Uterus (tissue), 4 donors: ENCODE results near the gene WASF1. TPM values are rescaled to one million over a fixed set of nuclear protein-coding genes. Genes with fewer than 3 reads are reported as not detected.
A peak's percentile ranks its signal among the peaks of the same experiment; 100 is the strongest.

Experiments
- DNase-seq, 2 donors: peaks; one replicate each; pipeline ENCODE4 v3.0.0-alpha.2; 2019 to 2020
- H3K27ac ChIP-seq, 2 donors: fragments of 200-600 bp; sonication (generic); 1 replicate in 1 of 2; 2 replicates in 1 of 2; pipeline ENCODE4 v1.5.1; 2016 to 2018
- H3K27me3 ChIP-seq, 2 donors: fragments of 200-600 bp; sonication (generic); one replicate each; pipeline ENCODE4 v1.5.1; 2018 to 2019; ENCODE audit warnings: control low read depth in 1 of 2
- H3K36me3 ChIP-seq, 2 donors: fragments of 200-600 bp; sonication (generic); one replicate each; pipeline ENCODE4 v1.5.1; 2019; ENCODE audit warnings: control low read depth in 1 of 2
- H3K4me1 ChIP-seq, 2 donors: fragments of 200-600 bp; sonication (generic); one replicate each; pipeline ENCODE4 v1.5.1; 2018 to 2019; ENCODE audit warnings: control low read depth in 1 of 2
- H3K4me3 ChIP-seq, 2 donors: fragments of 200-600 bp; sonication (generic); 1 replicate in 1 of 2; 2 replicates in 1 of 2; pipeline ENCODE4 v1.5.1; 2018 to 2019; ENCODE audit warnings: mild to moderate bottlenecking in 1 of 2
- H3K9me3 ChIP-seq, 2 donors: fragments of 200-600 bp; sonication (generic); one replicate each; pipeline ENCODE4 v1.5.1; 2019; ENCODE audit warnings: control low read depth in 1 of 2
- POLR2A ChIP-seq, 2 donors: fragments of 450-650 bp; IDR thresholded peaks; one replicate each; pipeline ENCODE4 v1.6.1; 2016; ENCODE audit warnings: antibody characterized with exemption in 2 of 2, mild to moderate bottlenecking in 1 of 2, moderate library complexity in 1 of 2
- intact Hi-C: fragments of 100-400 bp; cut with DNase I; formaldehyde crosslinking; loops from one replicate; pipeline ENCODE4 v1.15.1; 2023; ENCODE audit warnings: low total_unique reads
- total RNA-seq, 4 donors: library from RNA; depleted of rRNA in 3 of 4; stranded (reverse); fragments of >200 nt in 3 of 4; gene quantifications; one replicate each; pipeline versions ENCODE4 v1.1.0 to v1.2.4, GENCODE V29; 2014 to 2023
- TF ChIP-seq, protein P1 (sequence below), 4 experiments: fragments of 200-600 bp in 2 of 4; fragments of 450-650 bp in 2 of 4; sonication (generic) in 2 of 4; IDR thresholded peaks; one replicate each; pipeline ENCODE4 v1.5.1; 2016 to 2019; ENCODE audit warnings: antibody characterized with exemption in 4 of 4, mild to moderate bottlenecking in 2 of 4, moderate library complexity in 1 of 4
- donor health status: DM: yes; HTN: yes; CAD: no.

Gene WASF1
- total RNA-seq, 4 donors from 2014 or later, result 5.9 to 27.3 (median 17.2) TPM

DNA sequence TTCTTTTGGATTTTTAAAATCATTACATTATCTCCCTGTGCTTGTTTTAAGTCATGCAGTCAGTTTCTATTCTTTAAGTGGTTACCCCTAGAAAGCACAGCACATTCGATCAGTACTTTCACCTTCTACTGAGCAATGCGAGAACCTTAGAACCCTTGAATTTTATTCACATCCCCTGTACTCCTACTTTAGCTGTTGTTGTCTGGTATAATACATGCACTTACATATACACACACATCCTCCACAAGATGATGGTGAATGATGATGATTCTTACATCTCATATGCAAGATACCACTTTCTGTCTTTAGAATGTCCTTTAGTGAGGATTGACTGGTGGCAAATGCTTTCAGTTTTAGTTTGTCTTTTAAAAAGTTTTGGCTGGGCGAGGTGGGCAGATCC, 6.4 kb upstream of the WASF1 start:
- no peaks in the 10 kb centered on the region for H3K9me3 ChIP-seq
- no peaks in the 10 kb centered on the region for H3K27me3 ChIP-seq
- peaks cover 4 to 14% of the 10 kb centered on the region in 2 donors for H3K4me1 ChIP-seq
- intact Hi-C loops, result no loop called here
- no peaks in the 10 kb centered on the region for H3K36me3 ChIP-seq
- no peak for TF ChIP-seq POLR2A (IDR thresholded peaks at IDR 0.05)
- TF ChIP-seq, protein P1, sequence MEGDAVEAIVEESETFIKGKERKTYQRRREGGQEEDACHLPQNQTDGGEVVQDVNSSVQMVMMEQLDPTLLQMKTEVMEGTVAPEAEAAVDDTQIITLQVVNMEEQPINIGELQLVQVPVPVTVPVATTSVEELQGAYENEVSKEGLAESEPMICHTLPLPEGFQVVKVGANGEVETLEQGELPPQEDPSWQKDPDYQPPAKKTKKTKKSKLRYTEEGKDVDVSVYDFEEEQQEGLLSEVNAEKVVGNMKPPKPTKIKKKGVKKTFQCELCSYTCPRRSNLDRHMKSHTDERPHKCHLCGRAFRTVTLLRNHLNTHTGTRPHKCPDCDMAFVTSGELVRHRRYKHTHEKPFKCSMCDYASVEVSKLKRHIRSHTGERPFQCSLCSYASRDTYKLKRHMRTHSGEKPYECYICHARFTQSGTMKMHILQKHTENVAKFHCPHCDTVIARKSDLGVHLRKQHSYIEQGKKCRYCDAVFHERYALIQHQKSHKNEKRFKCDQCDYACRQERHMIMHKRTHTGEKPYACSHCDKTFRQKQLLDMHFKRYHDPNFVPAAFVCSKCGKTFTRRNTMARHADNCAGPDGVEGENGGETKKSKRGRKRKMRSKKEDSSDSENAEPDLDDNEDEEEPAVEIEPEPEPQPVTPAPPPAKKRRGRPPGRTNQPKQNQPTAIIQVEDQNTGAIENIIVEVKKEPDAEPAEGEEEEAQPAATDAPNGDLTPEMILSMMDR (IDR thresholded peaks at IDR 0.05), result no peak
- no peak overlapping the region for H3K4me3 ChIP-seq
- no peak overlapping the region for H3K27ac ChIP-seq
- DNase-seq, result no peak

- intact Hi-C loops, result no loop called here
- H3K27ac ChIP-seq, result no peak overlapping the region
- TF ChIP-seq POLR2A (IDR thresholded peaks at IDR 0.05), result no peak
- TF ChIP-seq, protein P1 (IDR thresholded peaks at IDR 0.05), result no peak
- no peaks in the 10 kb centered on the region for H3K36me3 ChIP-seq
- H3K27me3 ChIP-seq, result no peaks in the 10 kb centered on the region
- no peak for DNase-seq
- no peak overlapping the region for H3K4me3 ChIP-seq
- H3K4me1 ChIP-seq, result peaks cover 4 to 15% of the 10 kb centered on the region in 2 donors
- H3K9me3 ChIP-seq, result no peaks in the 10 kb centered on the region
These were observed 3.9 kb upstream of the WASF1 start for GRCh38 chr6:110183292-110183885.

GRCh38 chr6:110181131-110182030, 1.9 kb upstream of the WASF1 start:
- intact Hi-C loops, result no loop called here
- Histone ChIP-seq H3K36me3 (no peaks in the 10 kb centered on the region), H3K27ac (peak overlapping the region in 1 of 2 donors; percentile 92), H3K9me3 (no peaks in the 10 kb centered on the region), H3K4me3 (peak overlapping the region; percentile 74 to 89), H3K27me3 (no peaks in the 10 kb centered on the region), H3K4me1 (peaks cover 11 to 15% of the 10 kb centered on the region in 2 donors)
- TF ChIP-seq, protein P1 (IDR thresholded peaks at IDR 0.05), result no peak
- TF ChIP-seq POLR2A (IDR thresholded peaks at IDR 0.05), result no peak
- DNase-seq, result no peak

DNA sequence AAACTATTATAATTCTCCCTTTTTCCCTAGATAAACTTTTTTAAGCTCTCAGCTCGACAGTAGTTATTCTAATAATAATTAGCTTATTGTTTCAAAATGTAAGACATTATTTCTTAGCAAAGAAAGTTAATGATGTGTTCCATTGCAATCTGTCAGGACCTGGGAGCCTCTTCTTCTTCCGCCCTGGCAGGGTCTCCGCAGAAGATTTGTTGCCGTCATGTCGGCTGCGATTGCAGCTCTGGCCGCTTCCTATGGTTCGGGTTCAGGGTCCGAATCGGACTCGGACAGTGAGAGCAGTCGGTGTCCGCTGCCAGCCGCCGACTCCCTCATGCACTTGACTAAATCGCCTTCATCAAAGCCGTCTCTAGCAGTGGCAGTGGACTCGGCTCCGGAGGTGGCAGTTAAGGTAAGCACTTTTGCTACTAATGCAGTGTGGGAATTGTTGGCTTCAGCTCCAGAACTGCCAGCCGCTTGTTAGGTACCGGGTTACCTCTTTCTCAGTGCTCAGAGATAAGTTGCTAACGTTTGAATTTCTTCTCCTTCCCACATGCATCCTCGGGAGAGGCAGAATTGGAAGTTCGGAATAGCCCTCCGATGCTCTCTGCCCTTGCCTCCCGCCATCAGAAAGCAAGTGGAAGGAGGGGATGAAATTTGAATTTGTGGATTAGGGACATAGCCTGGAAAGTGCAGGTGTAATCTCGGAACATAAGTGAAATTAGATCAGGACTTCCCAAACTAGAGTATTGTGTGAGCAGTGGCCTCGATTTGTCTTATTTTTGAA, 948 bp upstream of the WASF1 start, which contains the start of gene CDC40:
TSS of gene CDC40 (plus strand) at position 200 of the 781 bp plus-strand sequence. CDS start at position 218, 18 bp downstream.
- H3K27me3 ChIP-seq, result no peaks in the 10 kb centered on the region
- H3K36me3 ChIP-seq, result no peaks in the 10 kb centered on the region
- intact Hi-C loops, result no loop called here
- H3K9me3 ChIP-seq, result no peaks in the 10 kb centered on the region
- peaks cover 11 to 15% of the 10 kb centered on the region in 2 donors for H3K4me1 ChIP-seq
- DNase-seq, result peak; percentile 58 to 65
- TF ChIP-seq POLR2A (IDR thresholded peaks at IDR 0.05), result no peak
- TF ChIP-seq, protein P1 (IDR thresholded peaks at IDR 0.05), result no peak
- H3K4me3 ChIP-seq, result peak within 1 kb of the TSS; percentile 84 to 89
- peak within 1 kb of the TSS; percentile 92 to 95 for H3K27ac ChIP-seq
